Measurements from ENCODE around the gene SLCO3A1.

GRCh38 chr15:92078270-92078669 lies 224.8 kb downstream of the SLCO3A1 start:
- TF ChIP-seq CTCF (tag by site-specific recombination; IDR thresholded peaks at IDR 0.05) (no peak), ZSCAN18 (tag by site-specific recombination; IDR thresholded peaks at IDR 0.05) (no peak), ZBTB8A (tag by site-specific recombination; IDR thresholded peaks at IDR 0.05) (no peak), PATZ1 (tag by site-specific recombination; IDR thresholded peaks at IDR 0.05) (no peak), MYNN (tag by site-specific recombination; IDR thresholded peaks at IDR 0.05; ENCODE audit: borderline replicate concordance) (no peak), ZSCAN5A (tag by site-specific recombination; IDR thresholded peaks at IDR 0.05) (no peak), ELK4 (IDR thresholded peaks at IDR 0.05; ENCODE audit: borderline replicate concordance, low read depth, low read length) (no peak), ZNF416 (tag by site-specific recombination; IDR thresholded peaks at IDR 0.05) (no peak), ZNF501 (tag by site-specific recombination; IDR thresholded peaks at IDR 0.05) (no peak), ZNF280D (tag by site-specific recombination; IDR thresholded peaks at IDR 0.05) (no peak), ZNF350 (tag by site-specific recombination; IDR thresholded peaks at IDR 0.05) (no peak), ZNF23 (tag by site-specific recombination; IDR thresholded peaks at IDR 0.05; ENCODE audit: borderline replicate concordance) (no peak), ZNF133 (tag by site-specific recombination; IDR thresholded peaks at IDR 0.05) (no peak), MZF1 (tag by site-specific recombination; IDR thresholded peaks at IDR 0.05; ENCODE audit: borderline replicate concordance) (no peak)
